Measurements from ENCODE around the gene GPR173. TPM values are rescaled to one million over a fixed set of nuclear protein-coding genes. Genes with fewer than 3 reads are reported as not detected.

GPR173 gene
- total and polyA plus RNA-seq, 2 of the 8 experiments (the other 6 are each of a cell fraction or from before 2014, with no cell fraction given) = 7.0 to 11.3 TPM

DNA sequence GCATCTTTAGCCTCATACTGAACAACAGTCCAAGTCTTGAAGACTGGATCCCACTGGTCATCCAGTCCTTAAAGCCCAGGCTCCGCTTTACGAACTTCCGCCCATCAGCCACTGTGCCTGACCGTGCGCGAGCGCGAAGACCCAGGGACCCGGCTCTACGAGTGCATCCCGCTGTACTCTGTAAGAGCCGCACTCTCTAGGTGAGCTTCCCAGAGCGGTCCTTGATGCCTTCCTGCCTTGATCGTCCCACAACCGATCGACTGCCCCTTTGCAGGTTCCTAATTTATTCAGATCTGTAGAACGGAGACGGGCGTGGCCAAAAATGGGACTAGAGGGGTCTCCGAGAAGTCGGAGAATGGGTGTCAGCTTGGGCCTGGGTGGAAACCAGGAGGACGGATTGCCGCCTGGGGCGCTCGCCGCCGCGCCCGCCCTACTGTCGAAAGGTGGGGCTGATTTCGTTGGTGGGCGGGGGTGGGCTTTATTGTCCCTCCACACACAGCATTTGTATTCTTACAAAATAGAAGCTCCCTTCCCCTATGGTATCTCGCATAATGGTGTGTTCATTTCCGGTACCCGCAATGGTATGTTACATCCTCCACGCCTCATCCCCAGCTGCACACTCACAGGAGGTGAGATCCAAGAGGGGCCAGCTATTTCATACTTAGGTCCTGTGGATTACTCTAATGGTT lies 48.0 kb upstream of the GPR173 start:
- Histone ChIP-seq H3K9ac (replicated peaks in 1 of 4; ENCODE audit: extremely low read depth in 1 of 4, low read depth in 3 of 4, low read length in 3 of 4) (no peak overlapping the region), H3K4ac (replicated peaks; ENCODE audit: insufficient read length, low read depth, low read length) (no peak overlapping the region), H2BK15ac (ENCODE audit: low read length) (no peak overlapping the region), H3K9me3 (ENCODE audit: insufficient read depth in 2 of 2, low read depth in 1 of 2, low read length in 1 of 2) (no peaks in the 10 kb centered on the region), H2BK5ac (ENCODE audit: low read depth, low read length) (no peak overlapping the region), H2BK20ac (ENCODE audit: low read length) (no peak overlapping the region), H3K27me3 (replicated peaks in 1 of 4; ENCODE audit: control insufficient read depth in 3 of 4, extremely low read depth in 1 of 4, insufficient read depth in 3 of 4, low read length in 3 of 4) (peaks cover 0 to 15% (median 2%) of the 10 kb centered on the region in 4 experiments; a peak in 2 of 7 replicates), H4K8ac (ENCODE audit: extremely low read depth, insufficient read depth, low read length) (peak overlapping the region; percentile 25; the same call in 1 of the 2 replicates), H3K56ac (replicated peaks; ENCODE audit: insufficient read length, low read depth, low read length) (no peak overlapping the region), H2AK5ac (ENCODE audit: low read depth, low read length) (no peak overlapping the region), H3K4me3 (ENCODE audit: extremely low read depth in 1 of 4, insufficient read depth in 2 of 4, low read depth in 3 of 4, low read length in 4 of 4) (peak overlapping the region in 3 of 4 experiments; percentile 10 to 57 (median 12); a peak in 4 of 8 replicates), H2BK120ac (replicated peaks; ENCODE audit: low read depth, low read length) (no peak overlapping the region), H3K23me2 (ENCODE audit: low read depth, low read length) (no peaks in the 10 kb centered on the region), H3K14ac (ENCODE audit: insufficient read length) (no peak overlapping the region), H2AFZ (ENCODE audit: low read length) (peak overlapping the region; percentile 62; the same call in 1 of the 2 replicates), H3K27ac (ENCODE audit: low read depth, low read length) (no peak overlapping the region), H3K18ac (ENCODE audit: extremely low read depth, low read length) (no peak overlapping the region), H3K4me1 (replicated peaks in 1 of 4; ENCODE audit: control insufficient read depth in 3 of 4, insufficient read depth in 4 of 4, low read length in 3 of 4) (peaks cover 0 to 3% (median 0%) of the 10 kb centered on the region in 4 experiments; a peak in 1 of 7 replicates), H4K20me1 (replicated peaks in 1 of 2; ENCODE audit: control insufficient read depth in 1 of 2, insufficient read depth in 2 of 2, low read length in 2 of 2) (no peaks in the 10 kb centered on the region), H3K4me2 (ENCODE audit: insufficient read depth in 1 of 2, low read depth in 2 of 2, low read length in 2 of 2) (peak overlapping the region in 1 of 2 experiments; percentile 56; a peak in 2 of 4 replicates), H3K79me1 (ENCODE audit: low read depth, low read length) (no peaks in the 10 kb centered on the region), H4K5ac (ENCODE audit: insufficient read length, low read depth, low read length) (no peak overlapping the region), H3K79me2 (ENCODE audit: control insufficient read depth in 1 of 2, insufficient read depth in 2 of 2, low read length in 2 of 2) (no peaks in the 10 kb centered on the region), H4K91ac (replicated peaks; ENCODE audit: insufficient read length, low read length) (no peak overlapping the region), H2BK12ac (ENCODE audit: low read depth, low read length) (no peak overlapping the region), H3K36me3 (ENCODE audit: control insufficient read depth in 2 of 4, insufficient read depth in 4 of 4, low read length in 3 of 4) (no peaks in the 10 kb centered on the region), H3K23ac (ENCODE audit: insufficient read length) (no peak overlapping the region)
- 23% methylated on average over 20 of the region's 36 CpGs; no CpG with 5 or more reads in 1 of the 2 experiments for WGBS, 2 experiments (ENCODE audit: extremely low coverage in 1 of 2, insufficient coverage in 1 of 2, insufficient read length in 1 of 2, insufficient replicate concordance in 2 of 2, low coverage in 1 of 2, low lambda C conversion rate in 2 of 2, missing lambda C conversion rate in 1 of 2)
- no peak for DNase-seq (ENCODE audit: low read depth in 1 of 2, low spot score in 2 of 2)
- FAIRE-seq = no peak
- no peak for TF ChIP-seq ATF2 (IDR thresholded peaks at IDR 0.05; ENCODE audit: low read length)
- no peak for TF ChIP-seq BCL11A (IDR thresholded peaks at IDR 0.05; ENCODE audit: low read depth in 2 of 2, low read length in 2 of 2)
- TF ChIP-seq KDM4A (IDR thresholded peaks at IDR 0.05; ENCODE audit: low read depth, low read length, severe bottlenecking) = peak; percentile 25
- ChIA-PET CTCF (ENCODE audit: partially characterized antibody) (interaction anchor here (0.6 to 1.0 kb wide), 2 partner anchors 11 to 46 kb away, joined by 3 to 4 read pairs; no protein-coding TSS in a partner anchor), POLR2A (ENCODE audit: partially characterized antibody) (interaction anchor here (0.7 kb wide), 1 partner anchor 19 kb away, joined by 3 read pairs; no protein-coding TSS in a partner anchor)
